GM18870 (cell line): ENCODE results near the gene ZNF124.
A peak's percentile ranks its signal among the peaks of the same experiment; 100 is the strongest.
"Not testable (repeated sequence)": the region's sequence is repeated elsewhere in the genome, so short reads cannot be mapped to it uniquely, and the experiment has no call there.

Experiments
- ATAC-seq: cut with Tn5 transposase; IDR thresholded peaks from one replicate; pipeline ENCODE4 v1.9.1; 2021; ENCODE audit warnings: moderate library complexity; ENCODE audit not compliant: unreplicated experiment

The ZNF124 gene

GRCh38 chr1:247171875-247172563 is at the start of gene ZNF124:
TSS of gene ZNF124 (minus strand) at chr1:247172020. CDS start at chr1:247171877, 143 bp downstream.
- ATAC-seq: peak; percentile 97

DNA sequence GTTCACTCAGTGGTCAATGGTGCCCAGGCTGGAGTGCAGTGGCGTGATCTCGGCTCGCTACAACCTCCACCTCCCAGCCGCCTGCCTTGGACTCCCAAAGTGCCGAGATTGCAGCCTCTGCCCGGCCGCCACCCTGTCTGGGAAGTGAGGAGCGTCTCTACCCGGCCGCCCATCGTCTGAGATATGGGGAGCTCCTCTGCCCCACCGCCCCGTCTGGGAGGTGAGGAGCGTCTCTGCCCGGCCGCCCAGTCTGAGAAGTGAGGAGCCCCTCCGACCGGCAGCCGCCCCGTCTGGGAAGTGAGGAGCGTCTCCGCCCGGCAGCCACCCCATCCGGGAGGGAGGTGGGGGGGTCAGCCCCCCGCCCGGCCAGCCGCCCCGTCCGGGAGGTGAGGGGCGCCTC is 48.5 kb upstream of the ZNF124 start:
- not testable (repeated sequence) for ATAC-seq

- ATAC-seq: no peak
Observed at GRCh38 chr1:247218121-247218651, 46.4 kb upstream of the ZNF124 start.

DNA sequence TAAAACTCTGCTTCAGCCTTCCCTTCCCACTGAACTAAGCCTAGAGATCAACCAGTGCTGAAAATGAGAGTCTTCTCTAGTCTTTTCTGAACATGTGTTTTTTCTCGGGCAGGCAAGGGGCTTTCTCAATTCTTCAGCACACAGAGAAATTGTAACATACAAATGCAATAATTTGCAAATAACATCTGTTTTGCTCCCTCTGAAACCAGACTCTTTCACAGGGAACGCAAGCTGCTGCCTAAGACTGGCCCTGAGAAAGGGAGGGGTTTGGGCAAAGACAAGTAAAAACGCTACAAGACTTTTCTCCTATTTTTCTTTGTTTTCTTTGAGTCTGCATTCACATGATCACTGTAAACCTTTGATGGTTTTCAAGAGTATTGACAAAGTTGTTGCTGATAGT is 44.4 kb upstream of the ZNF124 start:
- ATAC-seq: no peak

- peak; percentile 23 for ATAC-seq
Observed at GRCh38 chr1:247212627-247213617, 41.1 kb upstream of the ZNF124 start.

GRCh38 chr1:247212012-247212411 is 40.2 kb upstream of the ZNF124 start:
- ATAC-seq: peak; percentile 68

DNA sequence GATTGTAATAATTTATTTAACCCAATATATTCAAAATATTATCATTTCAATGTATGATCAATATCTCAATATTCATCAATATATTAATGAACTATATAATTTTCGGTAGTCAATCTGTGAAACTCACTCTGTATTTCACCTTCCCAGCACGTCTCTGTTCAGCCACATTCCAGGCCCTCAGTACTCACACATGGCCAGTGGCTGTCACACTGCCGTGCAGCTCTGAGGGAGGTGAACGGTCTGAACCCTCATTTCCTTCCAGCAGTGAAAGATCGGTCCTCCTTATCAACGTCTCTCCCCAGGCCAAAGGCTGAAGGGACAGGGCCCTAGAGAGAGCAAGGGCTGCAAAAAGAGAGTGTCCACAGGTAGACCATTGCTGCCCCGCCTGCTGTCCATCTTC is 39.5 kb upstream of the ZNF124 start:
- ATAC-seq: no peak

DNA sequence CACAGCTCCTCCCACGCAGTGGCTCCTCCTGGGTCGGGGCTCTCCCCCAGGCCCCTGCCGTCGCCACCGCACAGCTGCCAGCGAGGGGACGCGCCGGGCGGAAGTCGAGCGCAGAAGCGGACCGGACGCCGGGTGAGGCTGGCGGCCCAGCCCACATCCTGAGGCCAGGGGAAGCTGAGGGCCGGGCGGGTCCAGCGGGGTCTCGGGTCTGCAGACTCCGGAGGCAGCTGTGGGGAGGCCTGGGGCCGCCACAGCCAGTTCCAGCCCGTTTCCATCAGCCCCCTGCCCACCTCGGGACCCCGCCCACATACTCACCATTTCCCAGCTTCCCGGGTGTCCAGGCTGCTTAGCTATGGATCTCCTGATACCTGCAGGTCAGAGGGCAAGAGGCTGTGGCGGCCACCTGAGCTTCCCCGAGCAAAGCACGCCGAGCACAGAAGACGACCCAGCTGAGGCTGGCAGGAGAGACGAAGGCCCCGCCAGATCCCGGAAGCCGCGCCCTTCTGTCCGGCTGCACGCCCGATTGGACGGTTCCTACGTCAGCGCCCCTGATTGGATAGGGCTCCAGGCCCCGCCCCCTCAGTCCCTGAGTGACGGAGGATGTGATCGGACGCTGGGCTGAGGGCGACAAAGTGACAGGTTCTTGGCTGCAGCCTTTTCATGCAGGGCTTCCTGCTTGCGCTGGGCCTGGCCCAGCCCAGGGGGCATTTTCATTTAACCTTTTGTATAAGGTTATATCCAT is 38.7 kb upstream of the ZNF124 start:
- peak; percentile 77 for ATAC-seq

DNA sequence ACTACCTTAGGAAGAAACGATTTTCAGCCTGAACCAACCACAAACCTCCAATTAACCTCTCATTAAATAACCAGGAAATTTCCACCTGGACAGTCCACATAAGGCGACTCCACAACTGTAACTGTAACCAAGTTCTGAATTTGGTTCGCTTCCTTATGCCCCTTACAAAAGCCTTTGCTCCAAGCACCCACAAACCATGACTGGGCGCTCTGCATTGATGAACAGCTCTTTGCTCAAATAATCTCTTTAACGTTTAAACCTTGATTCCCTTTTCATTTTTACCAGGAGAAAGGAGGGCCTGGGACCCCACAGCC is 38.2 kb upstream of the ZNF124 start:
- ATAC-seq: no peak

GRCh38 chr1:247209396-247209795 is 37.6 kb upstream of the ZNF124 start:
- ATAC-seq: no peak

DNA sequence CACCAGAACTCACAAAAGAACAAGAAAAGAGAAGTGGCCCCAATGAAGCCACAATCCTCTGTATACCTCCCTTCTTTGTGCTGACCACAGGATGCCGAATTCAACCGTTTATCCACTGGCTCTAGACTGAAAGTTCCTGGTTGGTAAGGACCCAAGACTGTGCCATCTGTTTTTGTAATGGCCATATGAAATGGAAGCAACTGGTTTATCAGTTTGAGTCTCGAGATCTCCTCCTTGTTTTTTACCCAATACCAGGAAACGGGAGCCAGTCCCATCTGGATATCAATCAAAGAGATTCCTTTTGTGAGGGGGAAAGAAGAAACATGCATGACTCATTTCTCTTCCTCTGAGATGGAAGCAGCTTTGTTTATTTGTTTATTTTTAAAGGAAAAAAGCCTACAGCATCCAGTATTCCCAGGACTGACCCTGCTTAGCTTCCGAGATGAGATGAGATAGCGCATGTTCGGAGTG is 32.4 kb upstream of the ZNF124 start:
- no peak for ATAC-seq

GRCh38 chr1:247198781-247199180 is 27.0 kb upstream of the ZNF124 start:
- no peak for ATAC-seq

- no peak for ATAC-seq
Observed at GRCh38 chr1:247193958-247194357, 22.1 kb upstream of the ZNF124 start.

DNA sequence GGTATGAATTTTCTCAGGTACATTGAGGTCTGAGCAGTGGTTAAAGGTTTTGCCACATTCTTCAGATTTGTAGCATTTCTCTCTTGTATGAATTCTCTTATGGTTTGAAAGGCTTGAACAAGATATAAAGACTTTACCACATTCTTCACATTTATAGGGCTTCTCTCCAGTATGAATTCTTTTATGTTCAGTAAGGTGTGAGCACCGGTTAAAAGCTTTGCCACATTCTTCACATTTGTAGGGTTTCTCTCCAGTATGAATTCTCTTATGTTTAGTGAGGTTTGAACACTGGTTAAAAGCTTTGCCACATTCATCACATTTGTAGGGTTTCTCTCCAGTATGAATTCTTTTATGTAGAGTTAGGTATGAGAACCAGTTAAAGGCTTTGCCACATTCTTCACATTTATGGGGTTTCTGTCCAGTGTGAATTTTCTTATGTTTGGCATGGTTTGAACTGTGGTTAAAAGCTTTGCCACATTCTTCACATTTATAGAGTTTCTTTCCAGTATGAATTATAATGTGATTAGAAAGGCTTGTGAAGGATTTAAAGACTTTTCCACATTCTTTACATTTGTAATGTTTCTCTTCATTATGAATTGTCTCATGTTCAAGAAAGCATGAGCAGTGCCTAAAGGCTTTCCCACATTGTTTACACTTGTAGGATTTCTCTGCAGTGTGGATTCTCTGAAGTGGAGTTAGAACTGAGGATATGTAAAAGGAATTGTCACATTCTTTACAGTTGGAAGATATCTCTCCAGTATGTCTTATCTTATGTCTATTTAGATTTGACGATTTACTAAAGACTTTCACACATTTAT is 18.4 kb upstream of the ZNF124 start:
- ATAC-seq: no peak

GRCh38 chr1:247185667-247186066 is 13.8 kb upstream of the ZNF124 start:
- ATAC-seq: no peak

- ATAC-seq: no peak
Observed at GRCh38 chr1:247184254-247184653, 12.4 kb upstream of the ZNF124 start.

DNA sequence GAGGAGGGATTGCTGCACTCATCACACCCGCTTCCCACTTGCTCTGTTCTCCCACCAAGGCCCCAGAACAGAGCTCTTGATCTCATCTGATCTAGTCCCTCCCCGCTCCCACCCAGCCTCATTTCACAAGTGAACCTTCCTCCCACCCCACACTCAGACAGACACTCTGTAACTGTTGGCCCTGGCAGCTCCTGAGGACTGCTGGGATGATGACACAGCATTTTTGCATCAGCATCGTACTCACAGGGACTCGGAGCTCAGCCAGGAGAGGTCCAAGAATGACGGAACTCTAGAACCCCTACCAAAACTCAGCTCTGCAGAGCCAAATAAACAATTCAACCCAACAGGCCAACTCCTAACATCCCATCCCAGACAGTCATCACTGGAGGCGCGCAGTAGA is 11.2 kb upstream of the ZNF124 start:
- ATAC-seq: no peak

GRCh38 chr1:247180581-247180980 is 8.8 kb upstream of the ZNF124 start:
- ATAC-seq: no peak

DNA sequence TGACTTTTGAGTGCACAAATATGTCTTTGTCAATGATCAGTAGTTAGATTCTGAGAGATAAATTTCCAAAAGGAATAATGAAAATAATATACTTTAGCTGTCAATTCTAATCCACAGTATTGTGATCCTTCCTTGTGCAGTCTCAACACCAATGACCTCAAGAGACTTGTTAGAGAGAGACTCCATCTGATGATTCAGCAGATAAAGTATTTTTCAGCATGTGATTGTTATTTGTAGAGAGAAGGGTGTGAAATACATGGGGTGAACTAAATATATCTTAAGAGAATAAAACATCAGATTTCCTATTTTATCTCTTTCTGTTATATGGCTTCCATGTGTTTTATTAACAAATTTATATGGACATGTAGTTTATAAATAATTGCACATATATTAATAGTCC is 5.9 kb upstream of the ZNF124 start:
- no peak for ATAC-seq

GRCh38 chr1:247175458-247175857 is 3.6 kb upstream of the ZNF124 start:
- ATAC-seq: no peak
